ENCODE data around the gene PLXNA3. TPM values are rescaled to one million over a fixed set of nuclear protein-coding genes. Genes with fewer than 3 reads are reported as not detected.

PLXNA3 gene
- total RNA-seq, 1 donor from 2014 or later = 16.7 TPM

DNA sequence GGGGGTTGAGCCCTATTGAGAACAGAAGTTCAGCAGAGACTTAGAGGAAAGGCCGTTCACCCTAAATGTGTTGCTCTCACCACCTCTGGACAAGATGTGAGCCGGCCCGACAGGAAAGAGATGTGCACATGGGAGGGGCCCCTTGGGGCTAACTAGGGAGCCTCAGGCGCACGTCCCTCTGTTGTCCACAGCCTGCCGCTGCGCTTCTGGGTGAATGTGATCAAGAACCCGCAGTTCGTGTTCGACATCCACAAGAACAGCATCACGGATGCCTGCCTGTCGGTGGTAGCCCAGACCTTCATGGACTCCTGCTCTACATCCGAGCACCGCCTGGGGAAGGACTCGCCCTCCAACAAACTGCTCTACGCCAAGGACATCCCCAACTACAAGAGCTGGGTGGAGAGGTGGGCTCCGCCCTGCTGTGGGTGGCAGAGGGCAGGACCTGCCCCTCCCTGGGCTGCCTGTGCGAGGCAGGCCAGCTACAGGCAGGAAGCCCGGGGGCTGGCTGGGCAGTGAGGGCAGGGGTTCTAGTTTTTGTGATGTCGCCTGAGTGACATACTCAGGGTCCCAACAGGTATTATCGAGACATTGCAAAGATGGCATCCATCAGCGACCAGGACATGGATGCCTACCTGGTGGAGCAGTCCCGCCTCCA is 13.0 kb downstream of the PLXNA3 start:
- TF ChIP-seq, protein P1, sequence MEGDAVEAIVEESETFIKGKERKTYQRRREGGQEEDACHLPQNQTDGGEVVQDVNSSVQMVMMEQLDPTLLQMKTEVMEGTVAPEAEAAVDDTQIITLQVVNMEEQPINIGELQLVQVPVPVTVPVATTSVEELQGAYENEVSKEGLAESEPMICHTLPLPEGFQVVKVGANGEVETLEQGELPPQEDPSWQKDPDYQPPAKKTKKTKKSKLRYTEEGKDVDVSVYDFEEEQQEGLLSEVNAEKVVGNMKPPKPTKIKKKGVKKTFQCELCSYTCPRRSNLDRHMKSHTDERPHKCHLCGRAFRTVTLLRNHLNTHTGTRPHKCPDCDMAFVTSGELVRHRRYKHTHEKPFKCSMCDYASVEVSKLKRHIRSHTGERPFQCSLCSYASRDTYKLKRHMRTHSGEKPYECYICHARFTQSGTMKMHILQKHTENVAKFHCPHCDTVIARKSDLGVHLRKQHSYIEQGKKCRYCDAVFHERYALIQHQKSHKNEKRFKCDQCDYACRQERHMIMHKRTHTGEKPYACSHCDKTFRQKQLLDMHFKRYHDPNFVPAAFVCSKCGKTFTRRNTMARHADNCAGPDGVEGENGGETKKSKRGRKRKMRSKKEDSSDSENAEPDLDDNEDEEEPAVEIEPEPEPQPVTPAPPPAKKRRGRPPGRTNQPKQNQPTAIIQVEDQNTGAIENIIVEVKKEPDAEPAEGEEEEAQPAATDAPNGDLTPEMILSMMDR (IDR thresholded peaks at IDR 0.05; ENCODE audit: insufficient read depth, low read length, poor library complexity, severe bottlenecking) = no peak
- Histone ChIP-seq H3K36me3 (ENCODE audit: control insufficient read depth, insufficient read depth, low read length) (no peaks in the 10 kb centered on the region), H3K4me3 (ENCODE audit: low read depth, low read length) (no peak overlapping the region), H3K27me3 (ENCODE audit: control insufficient read depth, insufficient read depth, low read length) (no peaks in the 10 kb centered on the region)
- DNase-seq (ENCODE audit: low read depth) = no peak

DNA sequence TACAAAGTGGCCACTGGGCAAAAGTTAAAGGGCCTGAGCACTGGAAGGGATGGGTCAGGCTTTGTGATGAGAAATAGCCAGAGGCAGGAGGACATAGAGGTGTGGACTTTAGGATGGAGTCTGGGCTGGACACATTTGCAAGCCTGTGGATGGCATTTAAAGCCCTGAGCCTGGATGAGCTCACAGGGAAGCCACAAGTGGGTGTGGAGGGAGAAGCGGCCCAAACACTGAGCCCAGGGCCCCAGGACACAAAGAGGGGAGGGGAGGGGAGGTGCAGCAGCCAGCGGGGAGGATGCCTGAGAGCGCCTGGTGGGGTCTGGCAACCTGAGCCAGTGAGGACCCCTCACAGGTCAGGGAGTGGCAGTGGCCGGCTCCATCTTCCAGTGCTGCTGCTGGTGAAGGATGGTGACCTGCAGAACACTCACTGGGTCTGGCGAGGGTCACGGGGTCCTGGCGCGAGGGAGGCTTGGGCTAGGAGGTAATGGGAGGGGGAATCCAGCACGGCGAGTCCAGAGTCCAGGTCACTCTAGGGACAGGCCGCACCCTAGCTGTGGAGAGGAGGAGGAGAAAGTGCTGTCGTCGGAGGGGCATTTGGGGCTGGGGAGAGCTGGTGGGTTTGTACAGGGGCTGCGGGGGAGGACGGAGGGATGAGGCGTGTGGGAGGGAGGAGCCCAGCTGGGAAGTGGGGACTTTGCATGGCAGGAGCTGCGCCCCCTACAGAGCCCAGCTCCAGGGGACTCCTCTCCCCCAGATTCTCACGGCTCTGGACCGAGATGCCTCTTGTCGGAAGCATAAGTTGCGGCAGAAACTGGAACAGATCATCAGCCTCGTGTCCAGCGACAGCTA is 14.0 kb downstream of the PLXNA3 start:
- TF ChIP-seq, protein P1 (IDR thresholded peaks at IDR 0.05; ENCODE audit: insufficient read depth, low read length, poor library complexity, severe bottlenecking) = no peak
- Histone ChIP-seq H3K27me3 (ENCODE audit: control insufficient read depth, insufficient read depth, low read length) (no peaks in the 10 kb centered on the region), H3K36me3 (ENCODE audit: control insufficient read depth, insufficient read depth, low read length) (no peaks in the 10 kb centered on the region), H3K4me3 (ENCODE audit: low read depth, low read length) (no peak overlapping the region)
- no peak for DNase-seq (ENCODE audit: low read depth)

DNA sequence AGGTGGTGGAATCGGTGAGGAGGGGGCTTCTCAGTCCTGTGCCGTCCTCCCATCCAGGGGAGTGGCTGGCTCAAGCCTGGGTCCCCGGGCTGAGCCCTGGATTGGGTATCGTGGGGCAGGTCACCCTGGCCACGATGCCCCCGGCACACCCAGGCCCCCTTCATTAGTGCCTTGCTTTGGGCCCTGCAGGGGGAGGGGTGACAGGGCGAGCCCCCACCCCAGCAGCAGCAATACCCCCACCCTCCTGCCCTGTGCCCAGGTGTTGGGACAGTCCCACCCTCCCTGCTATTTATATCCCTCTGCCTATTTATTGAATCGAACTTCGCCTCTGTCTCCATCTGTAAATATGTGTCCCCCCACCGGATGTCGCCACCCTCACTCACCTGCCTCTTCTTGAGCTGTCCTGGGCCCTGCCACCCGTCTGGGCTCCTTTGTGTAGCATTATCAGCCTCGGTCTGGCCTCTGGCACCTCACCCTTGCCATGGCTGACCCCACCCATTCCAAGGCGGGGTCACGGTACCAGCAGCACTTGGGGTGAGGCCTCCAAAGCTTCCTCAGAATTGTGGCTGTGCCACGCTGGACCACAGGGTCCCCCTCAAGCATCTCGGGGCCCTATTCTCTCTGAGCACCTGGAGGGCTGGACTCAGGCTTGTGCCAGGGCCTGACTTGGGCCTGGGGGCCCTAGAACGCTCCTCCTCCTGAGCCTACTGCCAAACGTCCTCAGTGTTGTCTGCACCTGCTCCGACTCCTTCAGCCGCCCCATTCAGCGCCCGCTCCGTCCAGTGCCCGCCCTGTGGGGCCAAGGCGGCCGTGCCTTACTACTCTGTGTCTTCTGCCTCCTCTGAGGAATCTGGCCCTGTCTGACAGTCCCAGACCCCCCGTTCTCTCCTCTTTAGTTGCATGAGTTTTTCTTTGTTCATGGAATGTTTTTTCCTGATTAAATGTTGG is 14.9 kb downstream of the PLXNA3 start:
- Histone ChIP-seq H3K4me3 (ENCODE audit: low read depth, low read length) (no peak overlapping the region), H3K27me3 (ENCODE audit: control insufficient read depth, insufficient read depth, low read length) (no peaks in the 10 kb centered on the region), H3K36me3 (ENCODE audit: control insufficient read depth, insufficient read depth, low read length) (no peaks in the 10 kb centered on the region)
- no peak for DNase-seq (ENCODE audit: low read depth)
- TF ChIP-seq, protein P1 (IDR thresholded peaks at IDR 0.05; ENCODE audit: insufficient read depth, low read length, poor library complexity, severe bottlenecking) = no peak

DNA sequence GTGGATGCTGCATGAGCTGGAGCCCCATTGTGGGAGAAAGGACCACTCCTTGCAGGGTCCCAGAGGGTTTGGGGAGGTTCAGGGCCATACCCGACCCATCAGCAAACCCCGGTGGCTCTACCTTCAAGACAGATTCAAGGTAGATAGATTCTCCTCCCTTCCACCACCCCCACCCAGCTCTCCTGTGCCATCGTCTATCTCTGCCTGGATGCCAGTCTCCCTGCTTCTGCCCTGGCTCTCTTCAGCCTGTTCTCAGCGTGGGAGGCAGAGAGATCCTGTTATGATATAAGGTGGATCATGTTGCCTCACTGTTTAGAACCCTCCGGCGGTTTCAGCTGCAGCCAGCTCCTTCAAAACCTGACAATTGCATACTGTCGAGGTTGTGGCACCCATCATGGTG is 15.6 kb downstream of the PLXNA3 start:
- Histone ChIP-seq H3K27me3 (ENCODE audit: control insufficient read depth, insufficient read depth, low read length) (no peaks in the 10 kb centered on the region), H3K4me3 (ENCODE audit: low read depth, low read length) (no peak overlapping the region), H3K36me3 (ENCODE audit: control insufficient read depth, insufficient read depth, low read length) (no peaks in the 10 kb centered on the region)
- DNase-seq (ENCODE audit: low read depth) = no peak
- TF ChIP-seq, protein P1 (IDR thresholded peaks at IDR 0.05; ENCODE audit: insufficient read depth, low read length, poor library complexity, severe bottlenecking) = no peak

DNA sequence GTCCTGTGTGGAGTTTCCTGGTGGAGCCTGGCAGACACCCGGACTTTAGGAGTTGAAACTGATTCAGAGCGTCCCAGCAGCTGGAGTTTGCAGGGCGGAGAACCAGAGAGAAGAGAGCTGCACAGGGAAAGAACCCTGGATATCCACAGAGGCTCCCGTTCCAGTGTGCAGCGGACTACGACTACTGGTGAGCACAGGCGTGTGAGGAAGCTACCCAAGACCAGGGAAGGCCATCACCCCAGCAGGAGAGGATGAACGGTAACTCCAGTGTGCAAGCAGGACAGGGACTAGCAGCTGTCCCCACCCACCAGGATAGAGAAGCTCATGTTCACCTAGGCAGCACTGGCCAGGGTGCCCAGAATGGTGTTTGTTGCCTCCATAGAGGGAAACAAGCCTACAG is 18.7 kb downstream of the PLXNA3 start:
- TF ChIP-seq, protein P1 (IDR thresholded peaks at IDR 0.05; ENCODE audit: insufficient read depth, low read length, poor library complexity, severe bottlenecking) = no peak
- DNase-seq (ENCODE audit: low read depth) = no peak
- no peaks in the 10 kb centered on the region for H3K27me3 ChIP-seq (ENCODE audit: control insufficient read depth, insufficient read depth, low read length)
- H3K4me3 ChIP-seq (ENCODE audit: low read depth, low read length) = no peak overlapping the region
- H3K36me3 ChIP-seq (ENCODE audit: control insufficient read depth, insufficient read depth, low read length) = no peaks in the 10 kb centered on the region
